Measurements from ENCODE around the gene FBXL13.
"Not testable (repeated sequence)": the region's sequence is repeated elsewhere in the genome, so short reads cannot be mapped to it uniquely, and the experiment has no call there.

The FBXL13 gene

GRCh38 chr7:103093429-103093828 lies 18.8 kb upstream of the FBXL13 start:
- Histone ChIP-seq H3K27me3 (ENCODE audit: insufficient read depth, low read depth) (no peaks in the 10 kb centered on the region), H3K9ac (no peak overlapping the region), H3K36me3 (ENCODE audit: insufficient read depth) (no peaks in the 10 kb centered on the region), H4K20me1 (ENCODE audit: insufficient read depth) (no peaks in the 10 kb centered on the region), H3K4me3 (IDR thresholded peaks at IDR 0.05; ENCODE audit: insufficient read depth, low read depth, low read length) (no peak overlapping the region), H2AFZ (ENCODE audit: low read depth) (no peak overlapping the region), H3K4me1 (ENCODE audit: low read depth, poor library complexity, severe bottlenecking) (no peaks in the 10 kb centered on the region), H3K4me2 (no peak overlapping the region), H3K27ac (no peak overlapping the region), H3K79me2 (ENCODE audit: insufficient read depth, low read depth) (no peaks in the 10 kb centered on the region)
- TF ChIP-seq CTCF (conservative IDR thresholded peaks at IDR 0.05; ENCODE audit: low read depth, low read length) = no peak

- H3K4me3 ChIP-seq (IDR thresholded peaks at IDR 0.05; ENCODE audit: insufficient read depth, low read depth, low read length); H3K4me1 ChIP-seq (ENCODE audit: low read depth, poor library complexity, severe bottlenecking); H4K20me1 ChIP-seq (ENCODE audit: insufficient read depth); H2AFZ ChIP-seq (ENCODE audit: low read depth); H3K27me3 ChIP-seq (ENCODE audit: insufficient read depth, low read depth); H3K36me3 ChIP-seq (ENCODE audit: insufficient read depth); H3K9ac ChIP-seq; H3K27ac ChIP-seq; H3K4me2 ChIP-seq; H3K79me2 ChIP-seq (ENCODE audit: insufficient read depth, low read depth): not testable (repeated sequence)
These were observed 17.7 kb upstream of the FBXL13 start for GRCh38 chr7:103092321-103092720.

- Histone ChIP-seq H3K4me3 (IDR thresholded peaks at IDR 0.05; ENCODE audit: insufficient read depth, low read depth, low read length) (no peak overlapping the region), H3K27ac (no peak overlapping the region), H3K4me1 (ENCODE audit: low read depth, poor library complexity, severe bottlenecking) (peaks cover 3% of the 10 kb centered on the region), H4K20me1 (ENCODE audit: insufficient read depth) (no peaks in the 10 kb centered on the region), H3K4me2 (no peak overlapping the region), H2AFZ (ENCODE audit: low read depth) (no peak overlapping the region), H3K9ac (no peak overlapping the region), H3K36me3 (ENCODE audit: insufficient read depth) (no peaks in the 10 kb centered on the region; the same call in 1 of the 2 replicates), H3K27me3 (ENCODE audit: insufficient read depth, low read depth) (no peaks in the 10 kb centered on the region), H3K79me2 (ENCODE audit: insufficient read depth, low read depth) (peaks cover 20% of the 10 kb centered on the region; the same call in 1 of the 2 replicates)
- no peak for TF ChIP-seq CTCF (conservative IDR thresholded peaks at IDR 0.05; ENCODE audit: low read depth, low read length)
These were observed 8.6 kb upstream of the FBXL13 start for GRCh38 chr7:103083210-103083609.

- H3K27me3 ChIP-seq (ENCODE audit: insufficient read depth, low read depth) = no peaks in the 10 kb centered on the region
- H3K4me2 ChIP-seq = no peak overlapping the region
- no peak overlapping the region for H3K27ac ChIP-seq
- no peak for TF ChIP-seq CTCF (conservative IDR thresholded peaks at IDR 0.05; ENCODE audit: low read depth, low read length)
- peaks cover 3% of the 10 kb centered on the region for H3K4me1 ChIP-seq (ENCODE audit: low read depth, poor library complexity, severe bottlenecking)
- peaks cover 27% of the 10 kb centered on the region; the same call in 1 of the 2 replicates for H3K79me2 ChIP-seq (ENCODE audit: insufficient read depth, low read depth)
- H3K9ac ChIP-seq = no peak overlapping the region
- H2AFZ ChIP-seq (ENCODE audit: low read depth) = no peak overlapping the region
- H3K36me3 ChIP-seq (ENCODE audit: insufficient read depth) = no peaks in the 10 kb centered on the region; the same call in 1 of the 2 replicates
- no peak overlapping the region for H3K4me3 ChIP-seq (IDR thresholded peaks at IDR 0.05; ENCODE audit: insufficient read depth, low read depth, low read length)
- H4K20me1 ChIP-seq (ENCODE audit: insufficient read depth) = no peaks in the 10 kb centered on the region
These were observed 7.9 kb upstream of the FBXL13 start for GRCh38 chr7:103082497-103082896.

GRCh38 chr7:103080923-103081322 lies 6.3 kb upstream of the FBXL13 start:
- no peaks in the 10 kb centered on the region for H4K20me1 ChIP-seq (ENCODE audit: insufficient read depth)
- H3K27ac ChIP-seq = no peak overlapping the region
- H3K4me2 ChIP-seq = no peak overlapping the region
- no peaks in the 10 kb centered on the region; the same call in 1 of the 2 replicates for H3K36me3 ChIP-seq (ENCODE audit: insufficient read depth)
- no peak overlapping the region for H3K4me3 ChIP-seq (IDR thresholded peaks at IDR 0.05; ENCODE audit: insufficient read depth, low read depth, low read length)
- H3K27me3 ChIP-seq (ENCODE audit: insufficient read depth, low read depth) = no peaks in the 10 kb centered on the region
- no peak overlapping the region for H2AFZ ChIP-seq (ENCODE audit: low read depth)
- no peak overlapping the region for H3K9ac ChIP-seq
- peaks cover 16% of the 10 kb centered on the region for H3K4me1 ChIP-seq (ENCODE audit: low read depth, poor library complexity, severe bottlenecking)
- TF ChIP-seq CTCF (conservative IDR thresholded peaks at IDR 0.05; ENCODE audit: low read depth, low read length) = no peak
- H3K79me2 ChIP-seq (ENCODE audit: insufficient read depth, low read depth) = peaks cover 43% of the 10 kb centered on the region
